ENCODE data around the gene NEURL3.

Gene NEURL3

GRCh38 chr2:96527286-96528005 is 22.3 kb upstream of the NEURL3 start:
- peak; percentile 30 for DNase-seq (ENCODE audit: low read depth)

- DNase-seq (ENCODE audit: low read depth), result no peak
Observed at GRCh38 chr2:96526615-96527285, 21.6 kb upstream of the NEURL3 start.

- DNase-seq (ENCODE audit: low read depth), result no peak
Observed at GRCh38 chr2:96526101-96526591, 21.0 kb upstream of the NEURL3 start.

GRCh38 chr2:96525211-96525507 is 20.0 kb upstream of the NEURL3 start:
- no peak for DNase-seq (ENCODE audit: low read depth)

- no peak for DNase-seq (ENCODE audit: low read depth)
Observed at GRCh38 chr2:96524482-96525210, 19.5 kb upstream of the NEURL3 start.

- no peak for DNase-seq (ENCODE audit: low read depth)
Observed at GRCh38 chr2:96523659-96524481, 18.7 kb upstream of the NEURL3 start.

- no peak for DNase-seq (ENCODE audit: low read depth)
Observed at GRCh38 chr2:96522304-96523203, 17.4 kb upstream of the NEURL3 start.

GRCh38 chr2:96521219-96521618 is 16.1 kb upstream of the NEURL3 start:
- DNase-seq (ENCODE audit: low read depth), result no peak

GRCh38 chr2:96520697-96521096 is 15.5 kb upstream of the NEURL3 start:
- no peak for DNase-seq (ENCODE audit: low read depth)

- DNase-seq (ENCODE audit: low read depth), result no peak
Observed at GRCh38 chr2:96520231-96520630, 15.1 kb upstream of the NEURL3 start.

GRCh38 chr2:96517079-96517478 is 11.9 kb upstream of the NEURL3 start:
- DNase-seq (ENCODE audit: low read depth), result no peak

- no peak for DNase-seq (ENCODE audit: low read depth)
Observed at GRCh38 chr2:96514521-96514920, 9.4 kb upstream of the NEURL3 start.

- DNase-seq (ENCODE audit: low read depth), result no peak
Observed at GRCh38 chr2:96512341-96512740, 7.2 kb upstream of the NEURL3 start.

- DNase-seq (ENCODE audit: low read depth), result no peak
Observed at GRCh38 chr2:96511851-96512250, 6.7 kb upstream of the NEURL3 start.

- no peak for DNase-seq (ENCODE audit: low read depth)
Observed at GRCh38 chr2:96510931-96511595, 5.9 kb upstream of the NEURL3 start.

GRCh38 chr2:96509847-96510230 is 4.7 kb upstream of the NEURL3 start:
- no peak for DNase-seq (ENCODE audit: low read depth)

GRCh38 chr2:96509114-96509846 is 4.1 kb upstream of the NEURL3 start:
- peak; percentile 42 for DNase-seq (ENCODE audit: low read depth)

- DNase-seq (ENCODE audit: low read depth), result no peak
Observed at GRCh38 chr2:96508521-96509113, 3.5 kb upstream of the NEURL3 start.

- DNase-seq (ENCODE audit: low read depth), result peak; percentile 86
Observed at GRCh38 chr2:96507957-96508520, 2.9 kb upstream of the NEURL3 start.
